SK-N-SH (cell line): ENCODE data around the gene R3HDM4. TPM values are rescaled to one million over a fixed set of nuclear protein-coding genes. Genes with fewer than 3 reads are reported as not detected.

Experiments
- CTCF ChIA-PET: fragments of 300-600, 350-600 bp; formaldehyde crosslinking; extraction: SDS; loops from one replicate; lab custom pipeline; 2021; lab: Yijun Ruan, JAX
- POLR2A ChIA-PET: fragments of 350-600 bp; sonication (Branson Sonifier 250); formaldehyde crosslinking; extraction: SDS; loops from one replicate; lab custom pipeline; 2020; ENCODE audit warnings: antibody characterized with exemption, inconsistent platforms; lab: Yijun Ruan, JAX
- DNase-seq: peaks from one replicate; pipeline ENCODE4 v3.0.0; 2012
- H2AFZ ChIP-seq: fragments of 200-600 bp; sonication (generic); 2 replicates; pipeline ENCODE4 v1.8.1; 2016; ENCODE audit warnings: antibody characterized with exemption, mild to moderate bottlenecking, low read depth
- H3F3A ChIP-seq: fragments of 200-600 bp; sonication (generic); replicated peaks from 2 replicates; pipeline ENCODE3; 2016; ENCODE audit warnings: antibody characterized with exemption, mild to moderate bottlenecking; ENCODE audit not compliant: insufficient read depth
- H3K27ac ChIP-seq, 2 experiments: fragments of 200-500 bp in 1 of 2; fragments of 200-600 bp in 1 of 2; sonication (Bioruptor generic) in 1 of 2; sonication (generic), shearing (Covaris generic) in 1 of 2; 2 replicates each; pipeline versions ENCODE4 v1.5.1 to v1.6.1; 2014 to 2016; ENCODE audit warnings: low read depth in 2 of 2, inconsistent platforms in 1 of 2, low read length in 1 of 2, mild to moderate bottlenecking in 1 of 2, mixed read lengths in 1 of 2
- H3K27me3 ChIP-seq: fragments of 200-600 bp; sonication (generic), shearing (Covaris generic); 2 replicates; pipeline ENCODE4 v1.6.1; 2016; ENCODE audit warnings: mixed run types; ENCODE audit not compliant: insufficient read depth
- H3K36me3 ChIP-seq, 2 experiments: fragments of 200-500 bp in 1 of 2; fragments of 200-600 bp in 1 of 2; sonication (Bioruptor generic) in 1 of 2; sonication (generic) in 1 of 2; replicated peaks in 1 of 2; 2 replicates each; pipeline versions ENCODE3 to v1.5.1; 2014 to 2016; ENCODE audit warnings: low read length in 1 of 2, mild to moderate bottlenecking in 1 of 2; ENCODE audit not compliant: insufficient read depth in 2 of 2, control insufficient read depth in 1 of 2
- H3K4me1 ChIP-seq, 2 experiments: fragments of 200-500 bp in 1 of 2; fragments of 200-600 bp in 1 of 2; sonication (Bioruptor generic) in 1 of 2; sonication (generic), shearing (Covaris generic) in 1 of 2; 2 replicates each; pipeline versions ENCODE4 v1.5.1 to v1.6.1; 2014 to 2016; ENCODE audit warnings: low read depth in 1 of 2, low read length in 1 of 2, mixed run types in 1 of 2; ENCODE audit not compliant: insufficient read depth in 2 of 2, control insufficient read depth in 1 of 2
- H3K4me2 ChIP-seq: fragments of 200-600 bp; sonication (generic), shearing (Covaris generic); 2 replicates; pipeline ENCODE4 v1.6.1; 2017; ENCODE audit warnings: mixed run types
- H3K4me3 ChIP-seq, 2 experiments: fragments of 200-500 bp in 1 of 2; fragments of 200-600 bp in 1 of 2; sonication (Bioruptor generic) in 1 of 2; sonication (generic), shearing (Covaris generic) in 1 of 2; 2 replicates each; pipeline versions ENCODE4 v1.5.1 to v1.8.1; 2014 to 2016; ENCODE audit warnings: low read depth in 2 of 2, inconsistent platforms in 1 of 2, low read length in 1 of 2, mild to moderate bottlenecking in 1 of 2, mixed read lengths in 1 of 2, moderate library complexity in 1 of 2
- H3K79me2 ChIP-seq: fragments of 200-600 bp; sonication (generic); 2 replicates; pipeline ENCODE4 v1.8.1; 2017; ENCODE audit warnings: mild to moderate bottlenecking; ENCODE audit not compliant: insufficient read depth
- H3K9ac ChIP-seq: fragments of 200-600 bp; sonication (generic); 2 replicates; pipeline ENCODE4 v1.6.1; 2017; ENCODE audit warnings: mixed run types
- H3K9me2 ChIP-seq: fragments of 200-600 bp; sonication (generic); 2 replicates; pipeline ENCODE4 v1.6.1; 2017; ENCODE audit warnings: mixed run types
- H3K9me3 ChIP-seq: fragments of 200-600 bp; sonication (generic); 2 replicates; pipeline ENCODE4 v1.6.1; 2017; ENCODE audit warnings: mixed run types, mild to moderate bottlenecking, moderate library complexity
- H4K20me1 ChIP-seq: fragments of 200-600 bp; sonication (generic); 2 replicates; pipeline ENCODE4 v1.6.1; 2017; ENCODE audit warnings: mild to moderate bottlenecking, mixed run types; ENCODE audit not compliant: insufficient read depth
- CHD2 ChIP-seq: fragments of 150-350 bp; IDR thresholded peaks from 2 replicates; pipeline ENCODE4 v1.6.1; 2018; ENCODE audit warnings: low read length; ENCODE audit not compliant: partially characterized antibody
- EP300 ChIP-seq, 2 experiments: IDR thresholded peaks; 2 replicates each; pipeline versions ENCODE4 v1.4.0 to v1.6.1; 2012; ENCODE audit warnings: borderline replicate concordance in 1 of 2, low read depth in 1 of 2, low read length in 1 of 2
- FOSL2 ChIP-seq: IDR thresholded peaks from 2 replicates; pipeline ENCODE4 v1.4.0; 2012; ENCODE audit warnings: low read depth, mild to moderate bottlenecking, moderate library complexity, borderline replicate concordance
- FOXJ3 ChIP-seq: sonication (generic); formaldehyde crosslinking; IDR thresholded peaks from 2 replicates; pipeline ENCODE4 v1.5.1; 2020; ENCODE audit warnings: mild to moderate bottlenecking, missing genetic modification reagents
- GATA2 ChIP-seq: sonication (generic); formaldehyde crosslinking; IDR thresholded peaks from 2 replicates; pipeline ENCODE4 v1.5.0; 2020; ENCODE audit warnings: mild to moderate bottlenecking, missing genetic modification reagents
- JUND ChIP-seq: IDR thresholded peaks from 2 replicates; pipeline ENCODE4 v1.4.0; 2012
- MEF2A ChIP-seq: IDR thresholded peaks from 2 replicates; pipeline ENCODE4 v1.4.0; 2012; ENCODE audit warnings: low read depth, borderline replicate concordance
- POLR2AphosphoS5 ChIP-seq: IDR thresholded peaks from 2 replicates; pipeline ENCODE4 v1.6.1; 2012; ENCODE audit warnings: low read depth, low read length
- RAD21 ChIP-seq: IDR thresholded peaks from 2 replicates; pipeline ENCODE4 v1.6.1; 2012; ENCODE audit warnings: mild to moderate bottlenecking, low read length
- SIN3A ChIP-seq: IDR thresholded peaks from 2 replicates; pipeline ENCODE4 v1.6.1; 2012; ENCODE audit warnings: low read depth, mild to moderate bottlenecking, low read length, moderate library complexity, borderline replicate concordance
- TAF1 ChIP-seq: IDR thresholded peaks from 2 replicates; pipeline ENCODE4 v1.6.1; 2012; ENCODE audit warnings: low read depth, mild to moderate bottlenecking, low read length, moderate library complexity, borderline replicate concordance
- YY1 ChIP-seq: IDR thresholded peaks from 2 replicates; pipeline ENCODE4 v1.4.0; 2012; ENCODE audit warnings: low read depth, mild to moderate bottlenecking
- WGBS: methylation state at CpG from one replicate; pipeline ENCODE4 v1.1.6; 2017; ENCODE audit warnings: low lambda C conversion rate; 5-methylcytosine and 5-hydroxymethylcytosine counted together
- polyA plus RNA-seq, 3 experiments: library from polyadenylated mRNA; depleted of rRNA; stranded (reverse); fragments of >200 nt; gene quantifications; 2 replicates each; pipeline ENCODE4 v1.2.3, GENCODE V29; 2012
- TF ChIP-seq, protein P1 (sequence below): IDR thresholded peaks from 2 replicates; pipeline ENCODE4 v1.4.0; 2012; ENCODE audit warnings: low read depth, borderline replicate concordance
- TF ChIP-seq, protein P2 (sequence below): IDR thresholded peaks from 2 replicates; pipeline ENCODE4 v1.4.0; 2012; ENCODE audit warnings: low read depth, borderline replicate concordance
- TF ChIP-seq, protein P3 (sequence below): IDR thresholded peaks from 2 replicates; pipeline ENCODE4; 2012
- TF ChIP-seq, protein P4 (sequence below): fragments of 150-350 bp; IDR thresholded peaks from 2 replicates; pipeline ENCODE4 v1.6.1; 2016; ENCODE audit warnings: mild to moderate bottlenecking, low read depth, low read length

The R3HDM4 gene
- polyA plus RNA-seq, 1 of the 3 experiments (the other 2 are of a cell fraction): 39.2 TPM

DNA sequence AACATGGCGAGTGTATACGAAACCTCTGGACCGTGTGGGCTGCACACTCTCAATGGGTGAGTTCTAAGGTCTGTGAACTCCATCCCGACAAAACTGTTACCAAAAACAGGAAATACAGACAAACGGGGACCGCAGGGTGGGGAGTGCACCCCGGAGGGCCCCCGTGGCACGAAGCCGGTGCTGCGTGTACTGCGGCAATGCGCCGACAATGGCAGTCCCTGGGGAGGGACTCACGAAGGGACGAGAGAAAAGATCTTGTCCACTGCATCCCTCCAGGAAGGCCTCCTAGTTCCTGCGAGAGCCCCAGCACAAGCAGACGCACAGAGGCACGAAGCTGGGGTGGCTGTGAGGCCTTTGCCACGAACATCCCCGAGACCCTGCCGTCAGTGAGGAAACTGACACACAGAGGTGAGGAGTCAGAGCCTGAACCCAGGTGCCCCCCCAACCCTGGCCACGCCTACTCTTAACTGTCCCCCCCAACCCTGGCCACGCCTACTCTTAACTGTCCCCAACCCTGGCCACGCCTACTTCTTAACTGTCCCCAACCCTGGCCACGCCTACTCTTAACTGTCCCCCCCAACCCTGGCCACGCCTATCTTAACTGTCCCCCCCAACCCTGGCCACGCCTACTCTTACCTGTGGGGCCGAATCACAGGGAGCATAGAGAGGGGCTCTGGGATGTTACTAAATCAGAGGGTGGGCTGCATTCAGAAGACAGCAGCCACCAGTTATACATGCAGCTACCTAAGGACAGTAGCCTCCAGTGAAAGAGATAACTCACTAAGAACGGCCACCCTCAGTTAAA is 24.2 kb downstream of the R3HDM4 start:
- H3K27ac ChIP-seq: no peak overlapping the region; a peak in 1 of 4 replicates
- H3K9ac ChIP-seq: no peak overlapping the region
- H3K4me3 ChIP-seq: no peak overlapping the region
- WGBS: 91% methylated on average over 12 of the region's 30 CpGs
- no peak for DNase-seq
- no peaks in the 10 kb centered on the region for H3K9me2 ChIP-seq
- CTCF ChIA-PET: interaction anchor here (0.6 kb wide), 1 partner anchor 361 kb away, joined by 3 read pairs; no protein-coding TSS in a partner anchor
- peaks cover 0 to 20% of the 10 kb centered on the region in 2 experiments; a peak in 1 of 4 replicates for H3K4me1 ChIP-seq
- TF ChIP-seq SIN3A: no peak
- TF ChIP-seq EP300 (IDR thresholded peaks at IDR 0.05; ENCODE audit: borderline replicate concordance in 1 of 2, low read depth in 1 of 2, low read length in 1 of 2): no peak
- TF ChIP-seq, protein P1, sequence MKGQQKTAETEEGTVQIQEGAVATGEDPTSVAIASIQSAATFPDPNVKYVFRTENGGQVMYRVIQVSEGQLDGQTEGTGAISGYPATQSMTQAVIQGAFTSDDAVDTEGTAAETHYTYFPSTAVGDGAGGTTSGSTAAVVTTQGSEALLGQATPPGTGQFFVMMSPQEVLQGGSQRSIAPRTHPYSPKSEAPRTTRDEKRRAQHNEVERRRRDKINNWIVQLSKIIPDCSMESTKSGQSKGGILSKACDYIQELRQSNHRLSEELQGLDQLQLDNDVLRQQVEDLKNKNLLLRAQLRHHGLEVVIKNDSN: no peak
- no peak for TF ChIP-seq CHD2
- TF ChIP-seq, protein P2, sequence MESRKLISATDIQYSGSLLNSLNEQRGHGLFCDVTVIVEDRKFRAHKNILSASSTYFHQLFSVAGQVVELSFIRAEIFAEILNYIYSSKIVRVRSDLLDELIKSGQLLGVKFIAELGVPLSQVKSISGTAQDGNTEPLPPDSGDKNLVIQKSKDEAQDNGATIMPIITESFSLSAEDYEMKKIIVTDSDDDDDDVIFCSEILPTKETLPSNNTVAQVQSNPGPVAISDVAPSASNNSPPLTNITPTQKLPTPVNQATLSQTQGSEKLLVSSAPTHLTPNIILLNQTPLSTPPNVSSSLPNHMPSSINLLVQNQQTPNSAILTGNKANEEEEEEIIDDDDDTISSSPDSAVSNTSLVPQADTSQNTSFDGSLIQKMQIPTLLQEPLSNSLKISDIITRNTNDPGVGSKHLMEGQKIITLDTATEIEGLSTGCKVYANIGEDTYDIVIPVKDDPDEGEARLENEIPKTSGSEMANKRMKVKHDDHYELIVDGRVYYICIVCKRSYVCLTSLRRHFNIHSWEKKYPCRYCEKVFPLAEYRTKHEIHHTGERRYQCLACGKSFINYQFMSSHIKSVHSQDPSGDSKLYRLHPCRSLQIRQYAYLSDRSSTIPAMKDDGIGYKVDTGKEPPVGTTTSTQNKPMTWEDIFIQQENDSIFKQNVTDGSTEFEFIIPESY: no peak
- no peak for TF ChIP-seq JUND
- no peak for TF ChIP-seq TAF1
- TF ChIP-seq POLR2AphosphoS5: no peak
- no peak for TF ChIP-seq RAD21
- TF ChIP-seq, protein P3, sequence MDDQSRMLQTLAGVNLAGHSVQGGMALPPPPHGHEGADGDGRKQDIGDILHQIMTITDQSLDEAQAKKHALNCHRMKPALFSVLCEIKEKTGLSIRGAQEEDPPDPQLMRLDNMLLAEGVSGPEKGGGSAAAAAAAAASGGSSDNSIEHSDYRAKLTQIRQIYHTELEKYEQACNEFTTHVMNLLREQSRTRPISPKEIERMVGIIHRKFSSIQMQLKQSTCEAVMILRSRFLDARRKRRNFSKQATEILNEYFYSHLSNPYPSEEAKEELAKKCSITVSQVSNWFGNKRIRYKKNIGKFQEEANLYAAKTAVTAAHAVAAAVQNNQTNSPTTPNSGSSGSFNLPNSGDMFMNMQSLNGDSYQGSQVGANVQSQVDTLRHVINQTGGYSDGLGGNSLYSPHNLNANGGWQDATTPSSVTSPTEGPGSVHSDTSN: no peak
- TF ChIP-seq YY1: no peak
- no peak for TF ChIP-seq MEF2A
- TF ChIP-seq, protein P4, sequence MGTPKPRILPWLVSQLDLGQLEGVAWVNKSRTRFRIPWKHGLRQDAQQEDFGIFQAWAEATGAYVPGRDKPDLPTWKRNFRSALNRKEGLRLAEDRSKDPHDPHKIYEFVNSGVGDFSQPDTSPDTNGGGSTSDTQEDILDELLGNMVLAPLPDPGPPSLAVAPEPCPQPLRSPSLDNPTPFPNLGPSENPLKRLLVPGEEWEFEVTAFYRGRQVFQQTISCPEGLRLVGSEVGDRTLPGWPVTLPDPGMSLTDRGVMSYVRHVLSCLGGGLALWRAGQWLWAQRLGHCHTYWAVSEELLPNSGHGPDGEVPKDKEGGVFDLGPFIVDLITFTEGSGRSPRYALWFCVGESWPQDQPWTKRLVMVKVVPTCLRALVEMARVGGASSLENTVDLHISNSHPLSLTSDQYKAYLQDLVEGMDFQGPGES: no peak
- TF ChIP-seq FOSL2: no peak
- no peak for TF ChIP-seq FOXJ3 (CRISPR knock-in tag)
- no peak for TF ChIP-seq GATA2 (CRISPR knock-in tag)
- TF ChIP-seq, all 33 proteins: peak for 0
- Histone ChIP-seq H3F3A (peaks cover 9% of the 10 kb centered on the region), H3K9me3 (no peaks in the 10 kb centered on the region), H2AFZ (no peak overlapping the region), H3K4me2 (no peak overlapping the region), H3K27me3 (no peaks in the 10 kb centered on the region), H3K36me3 (peaks cover 4 to 45% of the 10 kb centered on the region in 2 experiments), H3K79me2 (peaks cover 14% of the 10 kb centered on the region), H4K20me1 (no peaks in the 10 kb centered on the region)
- POLR2A ChIA-PET: no interaction called here
